NCI-H82 treated with DMSO at 0.1 percent for 48 hours (cell line): Measurements from ENCODE around the gene TENM3.

Source experiments
- DNase-seq: peaks from one replicate; lab custom pipeline; 2025; ENCODE audit not compliant: unreplicated experiment; lab: John Stamatoyannopoulos, UW

TENM3 gene

GRCh38 chr4:182252220-182252619 is 9.0 kb downstream of the TENM3 start:
- DNase-seq: no peak

- no peak for DNase-seq
These were observed 11.0 kb downstream of the TENM3 start for GRCh38 chr4:182254026-182254780.

- no peak for DNase-seq
These were observed 12.4 kb downstream of the TENM3 start for GRCh38 chr4:182255441-182256190.

GRCh38 chr4:182257016-182257415 is 13.8 kb downstream of the TENM3 start:
- DNase-seq: no peak

- DNase-seq: no peak
These were observed 14.3 kb downstream of the TENM3 start for GRCh38 chr4:182257503-182257902.

GRCh38 chr4:182258441-182259000 is 15.3 kb downstream of the TENM3 start:
- DNase-seq: no peak

GRCh38 chr4:182261651-182262223 is 18.5 kb downstream of the TENM3 start:
- DNase-seq: no peak

- no peak for DNase-seq
These were observed 20.4 kb downstream of the TENM3 start for GRCh38 chr4:182263562-182263961.

GRCh38 chr4:182264139-182264752 is 21.0 kb downstream of the TENM3 start:
- no peak for DNase-seq

GRCh38 chr4:182265881-182266280 is 22.7 kb downstream of the TENM3 start:
- no peak for DNase-seq

- DNase-seq: no peak
These were observed 23.8 kb downstream of the TENM3 start for GRCh38 chr4:182267048-182267447.

- DNase-seq: no peak
These were observed 25.8 kb downstream of the TENM3 start for GRCh38 chr4:182268966-182269365.

- no peak for DNase-seq
These were observed 28.5 kb downstream of the TENM3 start for GRCh38 chr4:182271731-182272130.

- DNase-seq: no peak
These were observed 28.9 kb downstream of the TENM3 start for GRCh38 chr4:182272151-182272550.

GRCh38 chr4:182273191-182273935 is 30.2 kb downstream of the TENM3 start:
- DNase-seq: no peak

- DNase-seq: no peak
These were observed 33.3 kb downstream of the TENM3 start for GRCh38 chr4:182276210-182277109.

- DNase-seq: no peak
These were observed 34.2 kb downstream of the TENM3 start for GRCh38 chr4:182277377-182277776.

- DNase-seq: no peak
These were observed 35.5 kb downstream of the TENM3 start for GRCh38 chr4:182278729-182279128.

- no peak for DNase-seq
These were observed 37.4 kb downstream of the TENM3 start for GRCh38 chr4:182280436-182281111.
